Type B pancreatic cell (in vitro differentiated cells): ENCODE data around the gene ITGA3. TPM values are rescaled to one million over a fixed set of nuclear protein-coding genes. Genes with fewer than 3 reads are reported as not detected.
A peak's percentile ranks its signal among the peaks of the same experiment; 100 is the strongest.

Source experiments
- DNase-seq: peaks from one replicate; pipeline ENCODE4 v3.0.0; 2021; ENCODE audit warnings: mixed read lengths; ENCODE audit not compliant: unreplicated experiment; ENCODE audit errors: extremely low spot score
- H3K27ac Mint-ChIP-seq: 2 replicates; pipeline ENCODE4 v1.8.0; 2021; ENCODE audit warnings: mild to moderate bottlenecking, mixed read lengths
- H3K27me3 Mint-ChIP-seq: 2 replicates; pipeline ENCODE4 v1.8.0; 2021; ENCODE audit warnings: mixed read lengths
- H3K36me3 Mint-ChIP-seq: 2 replicates; pipeline ENCODE4 v1.8.0; 2021; ENCODE audit warnings: mixed read lengths
- H3K4me1 Mint-ChIP-seq: one replicate; pipeline ENCODE4 v1.8.0; 2021; ENCODE audit warnings: mixed read lengths; ENCODE audit not compliant: unreplicated experiment
- H3K4me3 Mint-ChIP-seq: 2 replicates; pipeline ENCODE4 v1.8.0; 2021; ENCODE audit warnings: mild to moderate bottlenecking, mixed read lengths
- H3K9me3 Mint-ChIP-seq: 2 replicates; pipeline ENCODE4 v1.8.0; 2021; ENCODE audit warnings: mixed read lengths
- CTCF ChIP-seq: fragments of 200-600 bp; sonication (generic); conservative IDR thresholded peaks from 2 replicates; pipeline ENCODE4 v1.5.0; 2021; ENCODE audit warnings: antibody characterized with exemption, mild to moderate bottlenecking
- total RNA-seq: library from RNA; stranded (reverse); gene quantifications from 2 replicates; pipeline ENCODE4 v1.2.1, GENCODE V29; 2021; ENCODE audit warnings: low replicate concordance

Gene ITGA3
- total RNA-seq, 1 donor from 2014 or later, result 20.3 TPM

DNA sequence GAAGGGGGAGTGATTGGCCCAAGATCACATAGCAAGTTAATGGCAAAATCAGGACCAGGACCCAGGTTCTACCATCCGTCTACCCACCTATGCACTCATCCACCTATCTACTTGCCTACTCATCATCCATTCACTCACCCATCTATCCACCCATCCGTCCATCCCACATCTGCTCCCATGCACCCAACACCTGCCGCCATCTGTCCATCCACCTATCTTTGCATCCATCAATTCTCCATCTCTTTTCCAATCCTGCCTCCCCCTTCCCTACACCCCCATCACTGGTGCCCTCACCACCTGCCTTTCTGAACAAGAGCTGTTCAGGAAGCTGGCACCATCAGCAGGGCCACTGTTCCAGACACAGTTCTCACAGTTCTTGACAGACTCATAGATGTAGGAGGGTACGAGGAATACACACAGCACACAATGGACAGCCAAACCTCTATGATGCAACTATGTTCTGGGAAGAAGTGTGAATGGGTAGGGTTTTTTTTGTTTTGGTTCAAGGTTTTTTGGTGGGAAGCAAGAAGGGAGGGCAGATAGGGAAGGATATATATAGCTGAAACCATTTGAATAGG, 69.6 kb downstream of the ITGA3 start:
- Mint-ChIP-seq H3K27ac (no peak overlapping the region), H3K36me3 (no peaks in the 10 kb centered on the region), H3K4me1 (peaks cover 14% of the 10 kb centered on the region), H3K4me3 (no peak overlapping the region), H3K9me3 (no peaks in the 10 kb centered on the region), H3K27me3 (peaks cover 23% of the 10 kb centered on the region)
- TF ChIP-seq CTCF, result no peak
- no peak for DNase-seq

DNA sequence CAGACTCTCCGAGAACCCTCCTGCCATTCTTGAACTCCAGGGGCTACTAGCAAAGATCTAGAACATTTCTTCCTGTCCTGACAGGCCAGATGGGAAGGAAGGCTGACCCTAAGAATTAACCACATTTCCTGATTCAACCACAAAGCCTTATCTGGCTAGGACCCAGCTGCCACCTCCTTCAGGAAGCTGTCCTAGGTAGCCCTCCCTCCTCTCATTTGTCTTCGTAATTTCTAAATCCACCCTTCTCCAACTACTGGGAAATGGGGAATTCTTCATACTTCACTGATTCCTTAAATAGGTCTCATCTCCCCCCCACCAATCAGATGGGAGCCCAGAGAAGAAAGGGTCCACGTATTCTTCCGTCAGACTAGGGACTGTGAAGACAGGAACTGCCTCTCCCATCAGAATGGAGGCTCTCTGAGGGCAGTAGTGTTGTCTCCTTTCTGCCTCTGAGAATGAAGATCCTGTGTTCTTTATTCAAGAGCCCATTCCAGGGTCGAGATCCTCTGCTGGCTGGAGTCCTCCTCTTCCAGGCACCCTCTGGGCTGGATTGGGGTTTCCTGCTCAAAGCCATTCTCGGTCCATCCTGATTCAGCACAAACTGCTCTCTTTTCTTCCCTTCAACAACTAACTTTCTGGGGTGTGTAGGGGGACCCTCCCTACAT, 71.9 kb downstream of the ITGA3 start:
- Mint-ChIP-seq H3K4me1 (peaks cover 24% of the 10 kb centered on the region), H3K4me3 (no peak overlapping the region), H3K27me3 (peaks cover 22% of the 10 kb centered on the region), H3K36me3 (no peaks in the 10 kb centered on the region), H3K27ac (no peak overlapping the region), H3K9me3 (no peaks in the 10 kb centered on the region)
- TF ChIP-seq CTCF, result no peak
- no peak for DNase-seq

DNA sequence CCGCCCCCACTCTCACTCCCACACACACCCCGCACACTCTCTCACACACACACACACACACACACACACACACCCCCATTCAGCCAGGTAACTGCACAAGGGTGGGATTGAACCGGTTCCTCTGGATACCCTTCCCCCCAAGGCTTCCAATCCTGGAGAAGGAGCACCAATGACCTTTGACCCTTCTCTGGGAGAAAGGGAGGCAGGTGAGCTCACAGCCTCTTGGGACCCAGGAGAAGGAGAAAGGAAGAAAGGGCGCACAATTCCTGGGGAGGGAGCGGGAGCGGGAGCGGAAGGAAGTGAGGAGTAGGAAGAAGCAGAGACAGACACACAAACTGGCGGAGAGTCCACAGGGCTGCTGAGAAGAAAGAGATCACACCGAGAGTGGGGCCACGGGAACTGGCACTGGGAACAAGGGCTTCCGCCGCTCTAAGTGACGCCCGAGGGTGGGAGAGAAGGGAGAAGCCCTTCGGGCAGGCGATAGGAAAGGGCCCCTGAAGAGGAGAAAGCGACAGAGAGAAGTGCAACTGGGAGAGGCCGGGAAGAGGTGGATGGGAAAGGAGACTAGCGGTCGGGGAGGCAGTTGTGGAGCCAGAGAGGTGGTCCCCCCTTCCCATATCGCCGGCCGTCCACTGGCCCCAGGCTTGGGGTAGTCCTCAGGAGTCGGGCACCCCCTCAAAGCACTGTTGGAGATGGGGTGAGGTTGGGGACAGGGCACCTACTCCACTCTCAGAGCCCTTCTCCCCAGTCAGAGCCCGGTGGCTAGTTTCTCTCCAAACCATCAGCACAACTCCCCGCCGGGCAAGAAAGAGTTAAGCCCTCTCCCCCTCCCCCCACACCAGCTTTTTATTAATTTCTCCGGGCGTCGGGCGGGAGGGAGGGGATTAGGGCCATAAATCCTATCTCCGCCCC, 72.8 kb downstream of the ITGA3 start:
- no peak for DNase-seq
- H3K9me3 Mint-ChIP-seq, result no peaks in the 10 kb centered on the region

GRCh38 chr17:50129353-50129727, 73.4 kb downstream of the ITGA3 start:
- Mint-ChIP-seq H3K4me3 (peak overlapping the region; percentile 96), H3K36me3 (no peaks in the 10 kb centered on the region), H3K27ac (no peak overlapping the region), H3K4me1 (peaks cover 20% of the 10 kb centered on the region), H3K27me3 (peaks cover 22% of the 10 kb centered on the region), H3K9me3 (no peaks in the 10 kb centered on the region)
- DNase-seq, result no peak
- TF ChIP-seq CTCF, result no peak

More for the DNA sequence above, 72.8 kb downstream of the ITGA3 start:
- Mint-ChIP-seq H3K4me3 (peak overlapping the region; percentile 96), H3K36me3 (no peaks in the 10 kb centered on the region), H3K27me3 (peaks cover 22% of the 10 kb centered on the region), H3K27ac (peak overlapping the region; percentile 85), H3K4me1 (peaks cover 21% of the 10 kb centered on the region)
- no peak for TF ChIP-seq CTCF

DNA sequence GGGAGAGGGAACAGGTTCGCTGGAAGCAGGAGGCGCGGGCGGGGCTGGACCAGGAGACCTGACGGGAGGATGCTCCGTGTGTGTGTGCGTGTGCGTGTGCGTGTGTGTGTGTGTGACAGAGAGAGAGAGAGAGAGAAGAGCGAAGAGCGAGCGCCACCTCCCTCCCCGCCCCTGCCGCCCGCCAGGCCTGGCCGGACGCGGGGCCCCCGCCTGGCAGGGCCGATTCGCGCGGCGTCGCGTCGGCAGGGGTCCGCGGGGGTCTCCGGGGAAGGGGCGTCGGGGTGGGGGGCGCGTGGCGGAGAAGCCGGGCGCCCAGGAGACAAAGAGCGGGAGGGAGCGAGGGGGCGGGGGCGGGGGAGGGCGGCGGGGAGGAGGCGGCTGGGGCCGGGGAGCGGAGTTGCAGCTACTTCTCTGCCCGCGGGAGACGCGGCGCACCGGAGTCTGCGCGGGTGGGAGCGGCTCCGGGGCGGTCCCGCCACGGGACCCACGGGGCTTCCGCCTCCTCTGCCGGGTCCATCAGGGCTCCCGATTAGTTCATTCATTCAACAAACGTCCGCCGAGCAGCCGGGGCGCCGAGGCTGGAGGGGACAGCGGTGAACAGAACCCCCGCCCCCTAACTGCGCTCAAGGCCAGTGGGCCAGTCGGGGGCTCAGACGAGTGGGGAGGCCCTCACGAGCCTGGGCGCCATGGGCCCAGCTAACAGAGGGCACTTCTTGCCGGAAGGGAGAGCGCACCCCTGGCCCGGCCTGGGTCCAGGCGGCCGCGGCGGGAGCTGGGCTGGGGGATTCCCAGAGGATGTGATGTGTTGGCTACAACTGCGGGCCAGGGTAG, 74.0 kb downstream of the ITGA3 start, which contains the start of gene SAMD14:
SAMD14 (minus strand) TSS at position 433 of the 831 bp plus-strand sequence. CDS start 5,201 bp downstream, outside the sequence.
- peak within 1 kb of the TSS; percentile 96 for H3K4me3 Mint-ChIP-seq
- H3K36me3 Mint-ChIP-seq, result no peaks in the 10 kb centered on the region
- H3K27me3 Mint-ChIP-seq, result peaks cover 22% of the 10 kb centered on the region
- no peak for TF ChIP-seq CTCF
- peak within 1 kb of the TSS; percentile 85 for H3K27ac Mint-ChIP-seq
- H3K9me3 Mint-ChIP-seq, result no peaks in the 10 kb centered on the region
- peaks cover 20% of the 10 kb centered on the region for H3K4me1 Mint-ChIP-seq
- DNase-seq, result no peak
